Neural cell (in vitro differentiated cells): Measurements from ENCODE around the gene ARHGEF12.
"Not testable (repeated sequence)": the region's sequence is repeated elsewhere in the genome, so short reads cannot be mapped to it uniquely, and the experiment has no call there.

ENCODE experiments used
- CTCF ChIP-seq: fragments of 450-650 bp; IDR thresholded peaks from 2 replicates; pipeline ENCODE4 v1.5.1; 2014; ENCODE audit warnings: antibody characterized with exemption, mild to moderate bottlenecking, moderate library complexity; ENCODE audit not compliant: poor library complexity, severe bottlenecking
- EP300 ChIP-seq: fragments of 450-650 bp; conservative IDR thresholded peaks from 2 replicates; pipeline ENCODE4 v1.6.1; 2014; ENCODE audit warnings: antibody characterized with exemption, mild to moderate bottlenecking, moderate library complexity; ENCODE audit not compliant: poor library complexity, severe bottlenecking
- MXI1 ChIP-seq: fragments of 450-650 bp; conservative IDR thresholded peaks from 2 replicates; pipeline ENCODE4 v1.6.1; 2014; ENCODE audit warnings: antibody characterized with exemption, mild to moderate bottlenecking; ENCODE audit not compliant: poor library complexity, severe bottlenecking
- POLR2AphosphoS5 ChIP-seq: IDR thresholded peaks from 2 replicates; pipeline ENCODE4 v1.6.1; 2012
- RAD21 ChIP-seq: fragments of 450-650 bp; conservative IDR thresholded peaks from 2 replicates; pipeline ENCODE4 v1.6.1; 2014; ENCODE audit warnings: antibody characterized with exemption, mild to moderate bottlenecking, moderate library complexity

DNA sequence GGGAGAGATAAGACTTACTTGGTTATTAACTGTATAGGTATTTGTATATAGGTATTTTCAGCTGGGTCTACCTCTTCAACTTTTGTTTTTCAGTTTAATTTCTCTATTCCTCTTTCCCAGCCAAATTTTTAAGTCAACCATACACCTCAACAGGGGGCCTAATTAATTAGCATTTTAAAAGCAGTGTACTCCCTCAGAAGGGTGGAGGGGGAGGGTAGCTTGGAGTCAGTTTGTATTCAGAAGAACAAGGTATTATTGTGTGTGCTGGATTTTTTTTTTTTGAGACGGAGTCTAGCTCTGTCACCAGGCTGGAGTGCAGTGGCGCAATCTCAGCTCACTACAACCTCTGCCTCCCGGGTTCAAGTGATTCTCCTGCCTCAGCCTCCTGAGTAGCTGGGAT lies 167.3 kb downstream of the ARHGEF12 start:
- not testable (repeated sequence) for TF ChIP-seq CTCF, POLR2AphosphoS5, RAD21, MXI1, EP300
